Measurements from ENCODE around the gene SFMBT1. TPM values are rescaled to one million over a fixed set of nuclear protein-coding genes. Genes with fewer than 3 reads are reported as not detected.
"Not testable (repeated sequence)": the region's sequence is repeated elsewhere in the genome, so short reads cannot be mapped to it uniquely, and the experiment has no call there.

Gene SFMBT1
- total and polyA plus RNA-seq, 8 donors = 4.9 to 15.8 (median 12.8) TPM

- no peak for FAIRE-seq
- Histone ChIP-seq H3K4me1 (peaks cover 23 to 42% (median 33%) of the 10 kb centered on the region in 3 donors), H3K27me3 (no peaks in the 10 kb centered on the region), H3K9me3 (no peaks in the 10 kb centered on the region), H3K36me3 (no peaks in the 10 kb centered on the region), H3K27ac (peak overlapping the region in 2 of 4 donors; percentile 9 to 50), H3K4me3 (no peak overlapping the region)
- 33 to 35% methylated on average over 5 of the region's 5 CpGs for WGBS, 2 donors
- intact Hi-C loops (cut with DNase I) = no loop called here
- DNase-seq = no peak
- no peak for TF ChIP-seq CTCF (IDR thresholded peaks at IDR 0.05)
- peak; percentile 48 to 63 (median 56) for ATAC-seq
Observed at GRCh38 chr3:53038679-53039375, 7.0 kb downstream of the SFMBT1 start.

GRCh38 chr3:53035825-53036619 is 9.9 kb downstream of the SFMBT1 start:
- no peak for TF ChIP-seq CTCF (IDR thresholded peaks at IDR 0.05)
- peaks cover 10 to 35% (median 23%) of the 10 kb centered on the region in 3 donors for H3K4me1 ChIP-seq
- no peak for DNase-seq
- no peak for ATAC-seq
- H3K27ac ChIP-seq = no peak overlapping the region
- H3K36me3 ChIP-seq = no peaks in the 10 kb centered on the region
- no peak for FAIRE-seq
- WGBS, 2 donors = 88 to 90% methylated on average over 11 of the region's 11 CpGs
- intact Hi-C loops (cut with DNase I) = no loop called here
- H3K27me3 ChIP-seq = no peaks in the 10 kb centered on the region
- H3K9me3 ChIP-seq = no peaks in the 10 kb centered on the region
- no peak overlapping the region for H3K4me3 ChIP-seq

- H3K36me3 ChIP-seq; H3K4me3 ChIP-seq; DNase-seq; H3K27me3 ChIP-seq; FAIRE-seq; H3K9me3 ChIP-seq; intact Hi-C loops (cut with DNase I); H3K27ac ChIP-seq: not testable (repeated sequence)
- H3K4me1 ChIP-seq = peaks cover 7 to 29% (median 14%) of the 10 kb centered on the region in 3 donors
- ATAC-seq = peak in 2 of 4 donors; percentile 9 to 26
- WGBS, 2 donors = 47% methylated on average over 5 of the region's 5 CpGs
Observed at GRCh38 chr3:53035018-53035417, 10.9 kb downstream of the SFMBT1 start.

GRCh38 chr3:53034411-53034810 is 11.5 kb downstream of the SFMBT1 start:
- ATAC-seq; FAIRE-seq; H3K36me3 ChIP-seq; intact Hi-C loops (cut with DNase I); H3K4me3 ChIP-seq; H3K27ac ChIP-seq; DNase-seq; H3K9me3 ChIP-seq; H3K27me3 ChIP-seq: not testable (repeated sequence)
- H3K4me1 ChIP-seq = peaks cover 7 to 23% (median 10%) of the 10 kb centered on the region in 3 donors
- WGBS, 2 donors = 97 to 98% methylated on average over 10 of the region's 10 CpGs

GRCh38 chr3:53032609-53033008 is 13.3 kb downstream of the SFMBT1 start:
- Histone ChIP-seq H3K4me1 (peaks cover 0 to 14% (median 4%) of the 10 kb centered on the region in 3 donors), H3K4me3 (no peak overlapping the region), H3K27me3 (no peaks in the 10 kb centered on the region), H3K9me3 (no peaks in the 10 kb centered on the region), H3K27ac (no peak overlapping the region), H3K36me3 (no peaks in the 10 kb centered on the region)
- no peak for TF ChIP-seq CTCF (IDR thresholded peaks at IDR 0.05)
- FAIRE-seq (no peak), DNase-seq (no peak), ATAC-seq (no peak)
- intact Hi-C loops (cut with DNase I) = no loop called here
